ENCODE measurements around the gene TBP. TPM values are rescaled to one million over a fixed set of nuclear protein-coding genes. Genes with fewer than 3 reads are reported as not detected.
"Not testable (repeated sequence)": the region's sequence is repeated elsewhere in the genome, so short reads cannot be mapped to it uniquely, and the experiment has no call there.

TBP gene
- total RNA-seq, 1 experiment from 2014 or later = 15.7 TPM

DNA sequence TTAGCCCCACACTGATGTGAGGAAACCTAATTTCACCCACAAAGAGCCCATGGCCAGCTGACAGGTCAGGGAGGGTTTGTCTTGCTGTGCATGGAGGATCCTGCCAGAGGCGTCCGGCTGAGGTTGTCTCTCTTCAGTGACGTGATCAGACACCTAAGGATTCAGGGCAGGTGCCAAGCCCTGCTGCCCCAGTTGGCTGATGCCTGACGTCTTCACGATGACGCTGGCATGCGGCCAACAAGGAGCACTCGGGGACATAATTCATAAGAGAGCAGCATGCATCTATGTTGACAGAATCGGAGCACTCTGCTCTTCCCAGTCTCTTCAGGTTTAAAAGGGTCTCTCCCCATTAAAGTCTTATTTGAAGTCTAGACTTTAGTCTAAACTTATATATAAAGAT, 48.9 kb upstream of the TBP start:
- Histone ChIP-seq H3K27ac (ENCODE audit: low read length) (no peak overlapping the region), H3K4me2 (ENCODE audit: low read length) (no peak overlapping the region), H3F3A (ENCODE audit: low read length, unreplicated experiment) (no peaks in the 10 kb centered on the region), H4K20me1 (ENCODE audit: low read length) (no peaks in the 10 kb centered on the region), H3K4me1 (ENCODE audit: insufficient read depth, low read length) (no peaks in the 10 kb centered on the region), H3K9me3 (ENCODE audit: low read length) (no peaks in the 10 kb centered on the region), H3K27me3 (ENCODE audit: low read length) (peaks cover 7% of the 10 kb centered on the region; the same call in 1 of the 2 replicates), H3K9ac (ENCODE audit: low read length) (no peak overlapping the region), H3K4me3 (ENCODE audit: low read length) (no peak overlapping the region), H3K79me2 (ENCODE audit: low read length) (no peaks in the 10 kb centered on the region), H3K9me2 (replicated peaks; ENCODE audit: low read length) (no peaks in the 10 kb centered on the region), H3K36me3 (ENCODE audit: low read depth, low read length) (no peaks in the 10 kb centered on the region), H2AFZ (ENCODE audit: low read length) (no peak overlapping the region)
- POLR2A ChIA-PET (ENCODE audit: unreplicated experiment) = no interaction called here
- intact Hi-C loops (cut with micrococcal nuclease) = no loop called here
- CTCF ChIA-PET = no interaction called here
- no TSS peak for BruUV-seq (replicated peaks)
- DNase-seq (no peak), ATAC-seq (no peak)
- TF ChIP-seq EZH2phosphoT487 (IDR thresholded peaks at IDR 0.05; ENCODE audit: borderline replicate concordance, low read length) (no peak), EZH2 (IDR thresholded peaks at IDR 0.05; ENCODE audit: low read length, unreplicated experiment) (no peak)
- TF ChIP-seq, protein P1, sequence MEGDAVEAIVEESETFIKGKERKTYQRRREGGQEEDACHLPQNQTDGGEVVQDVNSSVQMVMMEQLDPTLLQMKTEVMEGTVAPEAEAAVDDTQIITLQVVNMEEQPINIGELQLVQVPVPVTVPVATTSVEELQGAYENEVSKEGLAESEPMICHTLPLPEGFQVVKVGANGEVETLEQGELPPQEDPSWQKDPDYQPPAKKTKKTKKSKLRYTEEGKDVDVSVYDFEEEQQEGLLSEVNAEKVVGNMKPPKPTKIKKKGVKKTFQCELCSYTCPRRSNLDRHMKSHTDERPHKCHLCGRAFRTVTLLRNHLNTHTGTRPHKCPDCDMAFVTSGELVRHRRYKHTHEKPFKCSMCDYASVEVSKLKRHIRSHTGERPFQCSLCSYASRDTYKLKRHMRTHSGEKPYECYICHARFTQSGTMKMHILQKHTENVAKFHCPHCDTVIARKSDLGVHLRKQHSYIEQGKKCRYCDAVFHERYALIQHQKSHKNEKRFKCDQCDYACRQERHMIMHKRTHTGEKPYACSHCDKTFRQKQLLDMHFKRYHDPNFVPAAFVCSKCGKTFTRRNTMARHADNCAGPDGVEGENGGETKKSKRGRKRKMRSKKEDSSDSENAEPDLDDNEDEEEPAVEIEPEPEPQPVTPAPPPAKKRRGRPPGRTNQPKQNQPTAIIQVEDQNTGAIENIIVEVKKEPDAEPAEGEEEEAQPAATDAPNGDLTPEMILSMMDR (conservative IDR thresholded peaks at IDR 0.05; ENCODE audit: low read depth, low read length) = no peak

DNA sequence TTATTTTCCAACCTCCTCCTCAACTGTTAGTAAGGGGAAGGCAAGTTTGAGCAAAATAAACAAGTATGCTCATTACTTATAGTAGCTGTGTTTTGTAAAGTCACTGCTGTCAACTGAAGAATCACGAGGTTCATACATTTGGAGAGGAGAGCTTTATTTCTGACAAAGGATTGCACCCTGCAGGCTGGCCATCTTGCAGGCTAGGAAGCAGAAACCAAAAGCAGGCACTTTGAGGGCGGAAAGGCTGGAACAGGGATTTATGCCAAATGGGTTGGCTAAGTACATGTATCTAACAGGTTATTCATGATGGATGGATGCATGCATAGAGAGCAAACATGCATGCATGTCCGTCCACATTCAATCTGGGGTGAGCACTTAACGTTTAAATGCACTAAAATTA, 47.7 kb upstream of the TBP start:
- H3K4me3 ChIP-seq (ENCODE audit: low read length) = no peak overlapping the region
- peaks cover under 1% of the 10 kb centered on the region; the same call in 1 of the 2 replicates for H3K27me3 ChIP-seq (ENCODE audit: low read length)
- TF ChIP-seq EZH2phosphoT487 (IDR thresholded peaks at IDR 0.05; ENCODE audit: borderline replicate concordance, low read length) (no peak), EZH2 (IDR thresholded peaks at IDR 0.05; ENCODE audit: low read length, unreplicated experiment) (no peak)
- CTCF ChIA-PET = no interaction called here
- no TSS peak for BruUV-seq (replicated peaks)
- H3K4me2 ChIP-seq (ENCODE audit: low read length) = no peak overlapping the region
- no peaks in the 10 kb centered on the region for H3F3A ChIP-seq (ENCODE audit: low read length, unreplicated experiment)
- intact Hi-C loops (cut with micrococcal nuclease) = no loop called here
- POLR2A ChIA-PET (ENCODE audit: unreplicated experiment) = no interaction called here
- H3K4me1 ChIP-seq (ENCODE audit: insufficient read depth, low read length) = no peaks in the 10 kb centered on the region
- no peak overlapping the region for H2AFZ ChIP-seq (ENCODE audit: low read length)
- H3K27ac ChIP-seq (ENCODE audit: low read length) = no peak overlapping the region
- no peak overlapping the region for H3K9ac ChIP-seq (ENCODE audit: low read length)
- H4K20me1 ChIP-seq (ENCODE audit: low read length) = no peaks in the 10 kb centered on the region
- no peaks in the 10 kb centered on the region for H3K9me2 ChIP-seq (replicated peaks; ENCODE audit: low read length)
- H3K36me3 ChIP-seq (ENCODE audit: low read depth, low read length) = no peaks in the 10 kb centered on the region
- DNase-seq = no peak
- ATAC-seq = no peak
- no peaks in the 10 kb centered on the region for H3K79me2 ChIP-seq (ENCODE audit: low read length)
- no peaks in the 10 kb centered on the region for H3K9me3 ChIP-seq (ENCODE audit: low read length)

DNA sequence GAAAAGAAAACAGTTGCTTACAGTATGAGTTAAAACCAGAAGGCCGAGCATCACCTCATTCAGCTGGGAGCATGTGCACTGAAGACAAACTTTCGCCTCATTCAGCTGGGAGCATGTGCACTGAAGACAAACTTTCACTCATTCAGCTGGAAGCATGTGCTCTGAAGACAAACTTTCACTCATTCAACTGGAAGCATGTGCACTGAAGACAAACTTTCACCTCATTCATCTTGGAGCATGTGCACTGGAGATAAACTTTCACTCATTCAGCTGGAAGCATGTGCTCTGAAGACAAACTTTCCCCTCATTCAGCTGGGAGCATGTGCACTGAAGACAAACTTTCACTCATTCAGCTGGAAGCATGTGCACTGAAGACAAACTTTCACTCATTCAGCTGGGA, 46.4 kb upstream of the TBP start:
- H3K36me3 ChIP-seq (ENCODE audit: low read depth, low read length); POLR2A ChIA-PET (ENCODE audit: unreplicated experiment); H3K9me3 ChIP-seq (ENCODE audit: low read length); ATAC-seq; H3K4me1 ChIP-seq (ENCODE audit: insufficient read depth, low read length); BruUV-seq (replicated peaks); H3K9ac ChIP-seq (ENCODE audit: low read length); intact Hi-C loops (cut with micrococcal nuclease); H3F3A ChIP-seq (ENCODE audit: low read length, unreplicated experiment); H4K20me1 ChIP-seq (ENCODE audit: low read length); H3K9me2 ChIP-seq (replicated peaks; ENCODE audit: low read length); CTCF ChIA-PET; H3K27ac ChIP-seq (ENCODE audit: low read length); DNase-seq; H3K4me3 ChIP-seq (ENCODE audit: low read length); H3K4me2 ChIP-seq (ENCODE audit: low read length); H3K79me2 ChIP-seq (ENCODE audit: low read length); H2AFZ ChIP-seq (ENCODE audit: low read length); H3K27me3 ChIP-seq (ENCODE audit: low read length): not testable (repeated sequence)

GRCh38 chr6:170508275-170508674, 45.9 kb upstream of the TBP start:
- H3K79me2 ChIP-seq (ENCODE audit: low read length); H3K4me2 ChIP-seq (ENCODE audit: low read length); H3K9ac ChIP-seq (ENCODE audit: low read length); H3K27me3 ChIP-seq (ENCODE audit: low read length); intact Hi-C loops (cut with micrococcal nuclease); CTCF ChIA-PET; DNase-seq; H3K4me1 ChIP-seq (ENCODE audit: insufficient read depth, low read length); H3K9me2 ChIP-seq (replicated peaks; ENCODE audit: low read length); H2AFZ ChIP-seq (ENCODE audit: low read length); H4K20me1 ChIP-seq (ENCODE audit: low read length); ATAC-seq; H3K36me3 ChIP-seq (ENCODE audit: low read depth, low read length); H3F3A ChIP-seq (ENCODE audit: low read length, unreplicated experiment); H3K4me3 ChIP-seq (ENCODE audit: low read length); H3K9me3 ChIP-seq (ENCODE audit: low read length); BruUV-seq (replicated peaks); POLR2A ChIA-PET (ENCODE audit: unreplicated experiment); H3K27ac ChIP-seq (ENCODE audit: low read length): not testable (repeated sequence)

DNA sequence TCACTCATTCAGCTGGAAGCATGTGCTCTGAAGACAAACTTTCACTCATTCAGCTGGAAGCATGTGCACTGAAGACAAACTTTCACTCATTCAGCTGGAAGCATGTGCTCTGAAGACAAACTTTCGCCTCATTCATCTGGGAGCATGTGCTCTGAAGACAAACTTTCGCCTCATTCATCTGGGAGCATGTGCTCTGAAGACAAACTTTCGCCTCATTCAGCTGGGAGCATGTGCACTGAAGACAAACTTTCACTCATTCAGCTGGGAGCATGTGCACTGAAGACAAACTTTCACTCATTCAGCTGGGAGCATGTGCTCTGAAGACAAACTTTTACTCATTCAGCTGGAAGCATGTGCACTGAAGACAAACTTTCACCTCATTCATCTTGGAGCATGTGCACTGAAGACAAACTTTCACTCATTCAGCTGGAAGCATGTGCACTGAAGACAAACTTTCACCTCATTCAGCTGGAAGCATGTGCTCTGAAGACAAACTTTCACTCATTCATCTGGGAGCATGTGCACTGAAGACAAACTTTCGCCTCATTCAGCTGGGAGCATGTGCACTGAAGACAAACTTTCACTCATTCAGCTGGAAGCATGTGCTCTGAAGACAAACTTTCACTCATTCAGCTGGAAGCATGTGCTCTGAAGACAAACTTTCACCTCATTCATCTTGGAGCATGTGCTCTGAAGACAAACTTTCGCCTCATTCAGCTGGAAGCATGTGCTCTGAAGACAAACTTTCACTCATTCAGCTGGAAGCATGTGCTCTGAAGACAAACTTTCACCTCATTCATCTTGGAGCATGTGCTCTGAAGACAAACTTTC, 45.1 kb upstream of the TBP start:
- POLR2A ChIA-PET (ENCODE audit: unreplicated experiment) = interaction anchor here (0.7 kb wide), 1 partner anchor 15 kb away, joined by 4 read pairs; no protein-coding TSS in a partner anchor
- CTCF ChIA-PET = not testable (repeated sequence)

More for the DNA sequence above, 45.1 kb upstream of the TBP start:
- H3K9ac ChIP-seq (ENCODE audit: low read length); DNase-seq; H3K27ac ChIP-seq (ENCODE audit: low read length); H3K9me3 ChIP-seq (ENCODE audit: low read length); H3K4me2 ChIP-seq (ENCODE audit: low read length); H3K36me3 ChIP-seq (ENCODE audit: low read depth, low read length); H3K27me3 ChIP-seq (ENCODE audit: low read length); H3K79me2 ChIP-seq (ENCODE audit: low read length); BruUV-seq (replicated peaks); ATAC-seq; H4K20me1 ChIP-seq (ENCODE audit: low read length); H3K4me1 ChIP-seq (ENCODE audit: insufficient read depth, low read length); H2AFZ ChIP-seq (ENCODE audit: low read length); H3K9me2 ChIP-seq (replicated peaks; ENCODE audit: low read length); intact Hi-C loops (cut with micrococcal nuclease); H3K4me3 ChIP-seq (ENCODE audit: low read length); H3F3A ChIP-seq (ENCODE audit: low read length, unreplicated experiment): not testable (repeated sequence)
